HepG2 (cell line): ENCODE measurements around the gene ZCCHC3. TPM values are rescaled to one million over a fixed set of nuclear protein-coding genes. Genes with fewer than 3 reads are reported as not detected.
A peak's percentile ranks its signal among the peaks of the same experiment; 100 is the strongest.

ENCODE experiments used
- ATAC-seq: fragments of 200-7000 bp; cut with Tn5 transposase; 3 replicates; pipeline ENCODE4 v1.9.1; 2020; ENCODE audit warnings: mild to moderate bottlenecking, moderate library complexity
- BruUV-seq: library from RNA; stranded (reverse); fragments of 400-500 nt; replicated peaks from 2 replicates; lab custom pipeline; 2021; lab: Mats Ljungman, UMichigan
- CTCF ChIA-PET: fragments of 300-600 bp; formaldehyde crosslinking; extraction: SDS; loops from one replicate; lab custom pipeline; 2021; ENCODE audit warnings: low total read pairs, inconsistent platforms, low intra/inter-chr PET ratio; lab: Yijun Ruan, JAX
- POLR2A ChIA-PET: fragments of 350-600 bp; sonication (Branson Sonifier 250); formaldehyde crosslinking; loops from one replicate; lab custom pipeline; 2020; ENCODE audit warnings: antibody characterized with exemption, inconsistent platforms; lab: Yijun Ruan, JAX
- DNase-seq: peaks from one replicate; pipeline ENCODE4 v3.0.0-alpha.2; 2015; ENCODE audit warnings: low spot score
- FAIRE-seq: peaks from 3 replicates; lab custom pipeline; 2011; peaks lifted over from hg19 to GRCh38; lab: Jason Lieb, UNC
- H2AFZ ChIP-seq: one replicate; pipeline ENCODE4 v1.6.1; 2011; ENCODE audit warnings: low read length, inconsistent platforms
- H3K27ac ChIP-seq: fragments of 300-600 bp; 3 replicates; pipeline ENCODE4 v1.8.0; 2011; ENCODE audit warnings: mixed run types, mild to moderate bottlenecking, mixed read lengths, low read length, inconsistent platforms; ENCODE audit not compliant: insufficient read depth; ENCODE audit errors: extremely low read length
- H3K27me3 ChIP-seq, 2 experiments: fragments of 200-600 bp in 1 of 2; 2 replicates in 1 of 2; 3 replicates in 1 of 2; pipeline versions ENCODE4 v1.6.0 to v1.8.0; 2011; ENCODE audit warnings: low read length in 2 of 2, mild to moderate bottlenecking in 2 of 2, moderate library complexity in 2 of 2, inconsistent platforms in 1 of 2; ENCODE audit not compliant: insufficient read depth in 2 of 2, control insufficient read depth in 1 of 2
- H3K36me3 ChIP-seq, 2 experiments: fragments of 200-600 bp in 1 of 2; replicated peaks in 1 of 2; 2 replicates in 1 of 2; 3 replicates in 1 of 2; pipeline versions ENCODE4 v1.5.1 to v1.8.0; 2011; ENCODE audit warnings: low read length in 2 of 2, inconsistent platforms in 1 of 2; ENCODE audit not compliant: insufficient read depth in 2 of 2, control insufficient read depth in 1 of 2
- H3K4me1 ChIP-seq: 2 replicates; pipeline ENCODE4 v1.5.1; 2012; ENCODE audit warnings: low read length, inconsistent platforms; ENCODE audit not compliant: insufficient read depth
- H3K4me2 ChIP-seq: 2 replicates; pipeline ENCODE4 v1.6.0; 2011; ENCODE audit warnings: low read depth, low read length, inconsistent platforms
- H3K4me3 ChIP-seq, 3 experiments: fragments of 200-600 bp in 1 of 3; sonication (generic), shearing (Covaris generic) in 1 of 3; replicated peaks in 1 of 3; 2 replicates each; pipeline ENCODE4 v1.5.1; 2011 to 2016; ENCODE audit warnings: low read length in 3 of 3, inconsistent platforms in 2 of 3, low read depth in 2 of 3, mild to moderate bottlenecking in 2 of 3, control low read depth in 1 of 3, mixed read lengths in 1 of 3; ENCODE audit not compliant: insufficient read depth in 1 of 3
- H3K79me2 ChIP-seq: one replicate; pipeline ENCODE4 v1.6.1; 2011; ENCODE audit warnings: low read length, inconsistent platforms; ENCODE audit not compliant: insufficient read depth
- H3K9ac ChIP-seq: 2 replicates; pipeline ENCODE4 v1.6.0; 2011; ENCODE audit warnings: mild to moderate bottlenecking, low read depth, low read length, inconsistent platforms; ENCODE audit not compliant: insufficient read depth
- H3K9me3 ChIP-seq: 2 replicates; pipeline ENCODE4 v1.5.1; 2012; ENCODE audit warnings: mild to moderate bottlenecking, low read length
- H4K20me1 ChIP-seq: 2 replicates; pipeline ENCODE4 v1.6.0; 2011; ENCODE audit warnings: inconsistent platforms, mild to moderate bottlenecking, low read length, moderate library complexity; ENCODE audit not compliant: insufficient read depth
- CCAR2 ChIP-seq: fragments of 200-400 bp; formaldehyde crosslinking; optimal IDR thresholded peaks from 2 replicates; pipeline ENCODE3; 2018; ENCODE audit warnings: low read depth, mild to moderate bottlenecking, low read length, moderate library complexity
- CEBPB ChIP-seq: IDR thresholded peaks from 2 replicates; pipeline ENCODE4 v1.6.1; 2011; ENCODE audit warnings: low read depth, low read length, improper control_type of control experiment, borderline replicate concordance
- FOXM1 ChIP-seq: sonication (generic); formaldehyde crosslinking; IDR thresholded peaks from 2 replicates; pipeline ENCODE4 v1.5.0; 2020; ENCODE audit warnings: missing genetic modification reagents
- HNF4A ChIP-seq: sonication (generic); formaldehyde crosslinking; IDR thresholded peaks from 2 replicates; pipeline ENCODE4 v1.4.0; 2020; ENCODE audit warnings: missing genetic modification reagents
- HNRNPL ChIP-seq: fragments of 200-400 bp; formaldehyde crosslinking; IDR thresholded peaks from 2 replicates; pipeline ENCODE4 v1.6.1; 2017; ENCODE audit warnings: mild to moderate bottlenecking, low read depth, low read length
- REPIN1 ChIP-seq: sonication (generic); formaldehyde crosslinking; IDR thresholded peaks from 2 replicates; pipeline ENCODE4 v1.8.0; 2022; ENCODE audit warnings: missing genetic modification reagents, low read depth, mild to moderate bottlenecking, borderline replicate concordance
- TCF7 ChIP-seq: sonication (generic); IDR thresholded peaks from 2 replicates; pipeline ENCODE4 v1.6.1; 2016; ENCODE audit warnings: antibody characterized with exemption, low read depth
- ZNF839 ChIP-seq: sonication (generic); formaldehyde crosslinking; IDR thresholded peaks from 2 replicates; pipeline ENCODE4 v1.4.0; 2020; ENCODE audit warnings: missing genetic modification reagents, mild to moderate bottlenecking, borderline replicate concordance
- WGBS: methylation state at CpG from one replicate; pipeline ENCODE4 v1.1.6; 2017; ENCODE audit warnings: low lambda C conversion rate; 5-methylcytosine and 5-hydroxymethylcytosine counted together
- in situ Hi-C: cut with HindIII; loops from 2 replicates; pipeline ENCODE4 v1.10.0; 2017; ENCODE audit warnings: low pct_unique_long_range_greater_than_20kb; ENCODE audit not compliant: extremely low pct_ligation_motif_present
- intact Hi-C: fragments of 100-400 bp; cut with micrococcal nuclease; formaldehyde crosslinking; loops from one replicate; pipeline ENCODE4 v1.10.0; 2022; ENCODE audit not compliant: unreplicated experiment
- polyA plus RNA-seq, 8 experiments: library from polyadenylated mRNA; depleted of rRNA in 3 of 8; stranded (reverse) in 7 of 8; unstranded in 1 of 8; fragments of >200 nt; fragmentation: Illumina TruSeq in 4 of 8; extraction: Trizol in 4 of 8; gene quantifications; 2 replicates each; pipeline versions ENCODE4 v1.2.1 to v1.2.3, GENCODE V29; 2011 to 2016; ENCODE audit warnings: low read depth in 4 of 8, missing spikeins in 1 of 8, mixed read lengths in 1 of 8; ENCODE audit not compliant: insufficient read depth in 1 of 8
- total RNA-seq, 5 experiments: library from RNA; depleted of rRNA; stranded (reverse); fragments of >200 nt; fragmentation: Illumina TruSeq; extraction: Trizol; gene quantifications; 2 replicates each; pipeline ENCODE4 v1.2.3, GENCODE V29; 2016; ENCODE audit warnings: low read depth in 1 of 5
- TF ChIP-seq, protein P1 (sequence below): sonication (generic); formaldehyde crosslinking; IDR thresholded peaks from 2 replicates; pipeline ENCODE4 v1.9.0; 2021; ENCODE audit warnings: missing genetic modification reagents, borderline replicate concordance
- TF ChIP-seq, protein P2 (sequence below): sonication (generic); formaldehyde crosslinking; IDR thresholded peaks from 2 replicates; pipeline ENCODE4 v1.4.0; 2020; ENCODE audit warnings: missing genetic modification reagents

The ZCCHC3 gene
- total and polyA plus RNA-seq, 2 of the 13 experiments (the other 11 are each of a cell fraction or from before 2014, with no cell fraction given): 46.6 to 63.0 TPM

DNA sequence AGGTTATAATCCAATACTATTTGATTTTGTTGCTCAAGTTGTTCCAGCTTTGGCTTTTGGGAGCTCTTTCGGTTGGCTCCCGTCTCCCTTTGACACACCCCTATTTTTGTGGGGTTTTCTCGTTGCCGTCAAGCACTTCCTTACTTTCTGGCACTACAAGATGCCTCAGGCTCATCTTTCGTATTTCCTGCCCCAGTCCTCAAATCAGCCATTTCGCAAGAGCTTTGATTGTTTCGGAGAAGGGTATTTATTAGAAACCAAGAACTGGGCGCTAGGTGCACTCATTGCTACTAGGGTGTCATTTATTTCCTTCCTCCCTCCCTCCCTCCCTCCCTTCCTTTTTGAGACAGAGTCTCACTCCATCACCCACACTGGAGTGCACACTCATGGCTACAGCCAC, 14.7 kb downstream of the ZCCHC3 start:
- in situ Hi-C loops: no loop called here
- CTCF ChIA-PET: no interaction called here
- no peak for FAIRE-seq

DNA sequence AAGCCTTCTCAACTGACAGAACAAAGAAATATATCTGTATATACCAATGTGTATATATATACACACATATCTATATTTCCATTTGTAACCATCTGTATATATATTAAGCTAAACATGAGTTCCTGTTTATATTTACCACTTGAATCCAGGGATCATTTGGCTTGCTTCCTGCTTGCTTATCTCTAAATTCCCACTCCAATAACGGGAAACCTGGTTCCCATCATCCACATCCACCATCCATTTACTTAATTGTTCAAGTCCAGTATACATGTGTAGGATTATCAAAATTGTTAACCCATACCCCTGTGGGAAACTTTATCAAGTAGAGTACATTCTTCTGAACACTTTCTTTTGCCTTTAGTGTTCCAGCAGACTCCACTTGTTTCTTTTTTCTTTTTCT, 15.5 kb downstream of the ZCCHC3 start:
- POLR2A ChIA-PET: interaction anchor here (1.7 to 3.7 kb wide), 2 partner anchors 12 to 14 kb away, joined by 5 to 9 read pairs; partner anchors contain the start of gene SOX12
- no TSS peak for BruUV-seq
- no peak overlapping the region for H2AFZ ChIP-seq
- no peaks in the 10 kb centered on the region; a peak in 1 of 5 replicates for H3K27me3 ChIP-seq
- no peaks in the 10 kb centered on the region for H3K36me3 ChIP-seq
- FAIRE-seq: no peak
- DNase-seq: no peak
- peaks cover 41% of the 10 kb centered on the region for H3K4me1 ChIP-seq
- in situ Hi-C loops (no loop called here), intact Hi-C loops (no loop called here)
- no peaks in the 10 kb centered on the region for H4K20me1 ChIP-seq
- no peak overlapping the region for H3K27ac ChIP-seq
- H3K4me3 ChIP-seq: no peak overlapping the region
- H3K9ac ChIP-seq: no peak overlapping the region
- H3K79me2 ChIP-seq: no peaks in the 10 kb centered on the region
- no peak for ATAC-seq
- 41% methylated on average over 1 of the region's 1 CpG for WGBS
- H3K4me2 ChIP-seq: no peak overlapping the region
- CTCF ChIA-PET: no interaction called here
- H3K9me3 ChIP-seq: no peaks in the 10 kb centered on the region
- TF ChIP-seq HNRNPL: no peak
- no peak for TF ChIP-seq CCAR2
- TF ChIP-seq HNF4A (CRISPR knock-in tag): no peak
- TF ChIP-seq, protein P1, sequence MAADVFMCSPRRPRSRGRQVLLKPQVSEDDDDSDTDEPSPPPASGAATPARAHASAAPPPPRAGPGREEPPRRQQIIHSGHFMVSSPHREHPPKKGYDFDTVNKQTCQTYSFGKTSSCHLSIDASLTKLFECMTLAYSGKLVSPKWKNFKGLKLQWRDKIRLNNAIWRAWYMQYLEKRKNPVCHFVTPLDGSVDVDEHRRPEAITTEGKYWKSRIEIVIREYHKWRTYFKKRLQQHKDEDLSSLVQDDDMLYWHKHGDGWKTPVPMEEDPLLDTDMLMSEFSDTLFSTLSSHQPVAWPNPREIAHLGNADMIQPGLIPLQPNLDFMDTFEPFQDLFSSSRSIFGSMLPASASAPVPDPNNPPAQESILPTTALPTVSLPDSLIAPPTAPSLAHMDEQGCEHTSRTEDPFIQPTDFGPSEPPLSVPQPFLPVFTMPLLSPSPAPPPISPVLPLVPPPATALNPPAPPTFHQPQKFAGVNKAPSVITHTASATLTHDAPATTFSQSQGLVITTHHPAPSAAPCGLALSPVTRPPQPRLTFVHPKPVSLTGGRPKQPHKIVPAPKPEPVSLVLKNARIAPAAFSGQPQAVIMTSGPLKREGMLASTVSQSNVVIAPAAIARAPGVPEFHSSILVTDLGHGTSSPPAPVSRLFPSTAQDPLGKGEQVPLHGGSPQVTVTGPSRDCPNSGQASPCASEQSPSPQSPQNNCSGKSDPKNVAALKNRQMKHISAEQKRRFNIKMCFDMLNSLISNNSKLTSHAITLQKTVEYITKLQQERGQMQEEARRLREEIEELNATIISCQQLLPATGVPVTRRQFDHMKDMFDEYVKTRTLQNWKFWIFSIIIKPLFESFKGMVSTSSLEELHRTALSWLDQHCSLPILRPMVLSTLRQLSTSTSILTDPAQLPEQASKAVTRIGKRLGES: no peak
- TF ChIP-seq FOXM1: no peak
- TF ChIP-seq, protein P2, sequence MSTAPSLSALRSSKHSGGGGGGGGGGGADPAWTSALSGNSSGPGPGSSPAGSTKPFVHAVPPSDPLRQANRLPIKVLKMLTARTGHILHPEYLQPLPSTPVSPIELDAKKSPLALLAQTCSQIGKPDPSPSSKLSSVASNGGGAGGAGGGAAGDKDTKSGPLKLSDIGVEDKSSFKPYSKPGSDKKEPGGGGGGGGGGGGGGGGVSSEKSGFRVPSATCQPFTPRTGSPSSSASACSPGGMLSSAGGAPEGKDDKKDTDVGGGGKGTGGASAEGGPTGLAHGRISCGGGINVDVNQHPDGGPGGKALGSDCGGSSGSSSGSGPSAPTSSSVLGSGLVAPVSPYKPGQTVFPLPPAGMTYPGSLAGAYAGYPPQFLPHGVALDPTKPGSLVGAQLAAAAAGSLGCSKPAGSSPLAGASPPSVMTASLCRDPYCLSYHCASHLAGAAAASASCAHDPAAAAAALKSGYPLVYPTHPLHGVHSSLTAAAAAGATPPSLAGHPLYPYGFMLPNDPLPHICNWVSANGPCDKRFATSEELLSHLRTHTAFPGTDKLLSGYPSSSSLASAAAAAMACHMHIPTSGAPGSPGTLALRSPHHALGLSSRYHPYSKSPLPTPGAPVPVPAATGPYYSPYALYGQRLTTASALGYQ: no peak
- no peak for TF ChIP-seq ZNF839 (CRISPR knock-in tag)
- no peak for TF ChIP-seq TCF7

More for the DNA sequence above, 14.7 kb downstream of the ZCCHC3 start:
- intact Hi-C loops: no loop called here
- Histone ChIP-seq H3K9ac (no peak overlapping the region), H2AFZ (no peak overlapping the region), H3K4me3 (no peak overlapping the region), H4K20me1 (no peaks in the 10 kb centered on the region), H3K79me2 (no peaks in the 10 kb centered on the region), H3K36me3 (no peaks in the 10 kb centered on the region), H3K27me3 (no peaks in the 10 kb centered on the region; a peak in 1 of 5 replicates), H3K27ac (no peak overlapping the region), H3K9me3 (no peaks in the 10 kb centered on the region), H3K4me2 (no peak overlapping the region), H3K4me1 (peaks cover 41% of the 10 kb centered on the region)
- DNase-seq (no peak), ATAC-seq (no peak)
- POLR2A ChIA-PET: interaction anchor here (1.7 to 3.7 kb wide), 2 partner anchors 13 kb away, joined by 5 to 9 read pairs; partner anchors contain the start of gene SOX12
- no peak for TF ChIP-seq REPIN1 (CRISPR knock-in tag)
- peak; percentile 78 for TF ChIP-seq CEBPB
- no TSS peak for BruUV-seq
- 85% methylated on average over 8 of the region's 8 CpGs for WGBS
